ENCODE data around the gene BRCC3.

BRCC3 gene

DNA sequence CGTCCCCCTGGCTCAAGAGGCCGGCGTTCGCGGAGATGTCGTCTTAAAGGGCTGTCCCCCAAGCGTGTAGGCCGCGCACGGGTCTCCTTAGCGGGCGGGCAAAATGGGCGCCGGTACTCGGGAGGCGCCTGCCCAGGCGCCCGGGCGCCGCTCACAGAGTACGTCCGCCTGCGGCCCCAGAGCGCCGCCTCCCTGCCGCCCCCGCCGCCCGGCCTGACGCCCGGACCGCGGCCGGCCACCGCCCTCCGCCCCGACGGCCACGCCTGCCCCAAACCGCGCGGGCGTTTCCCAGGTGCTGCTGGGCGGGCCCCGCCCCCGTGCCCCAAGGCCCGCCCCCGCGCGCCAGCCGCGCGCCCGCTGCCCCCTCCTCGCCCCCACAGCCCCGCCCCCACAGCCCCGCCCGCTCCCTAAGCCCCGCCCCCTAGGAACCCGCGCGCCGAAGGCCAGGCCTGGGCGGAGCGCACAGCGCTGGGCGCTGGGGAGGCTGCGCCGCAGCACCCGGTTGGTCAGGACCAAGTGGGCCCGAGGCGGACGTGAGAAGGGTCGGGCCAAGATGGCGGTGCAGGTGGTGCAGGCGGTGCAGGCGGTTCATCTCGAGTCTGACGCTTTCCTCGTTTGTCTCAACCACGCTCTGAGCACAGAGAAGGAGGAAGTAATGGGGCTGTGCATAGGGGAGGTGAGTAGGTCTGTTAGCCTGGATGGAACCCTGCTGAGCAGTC is at the start of gene BRCC3, which contains the start of the genes CMC4 and MTCP1:
TSS of gene BRCC3 (plus strand) at position 534 of the 719 bp plus-strand sequence. CDS start at position 554, 20 bp downstream.
TSS of gene CMC4 (minus strand) at position 162 of the 719 bp plus-strand sequence. CDS start 7,113 bp downstream, outside the sequence.
TSS of gene MTCP1 (minus strand) at position 162 of the 719 bp plus-strand sequence. CDS start 5,126 bp downstream, outside the sequence.
- DNase-seq = peak; percentile 86

DNA sequence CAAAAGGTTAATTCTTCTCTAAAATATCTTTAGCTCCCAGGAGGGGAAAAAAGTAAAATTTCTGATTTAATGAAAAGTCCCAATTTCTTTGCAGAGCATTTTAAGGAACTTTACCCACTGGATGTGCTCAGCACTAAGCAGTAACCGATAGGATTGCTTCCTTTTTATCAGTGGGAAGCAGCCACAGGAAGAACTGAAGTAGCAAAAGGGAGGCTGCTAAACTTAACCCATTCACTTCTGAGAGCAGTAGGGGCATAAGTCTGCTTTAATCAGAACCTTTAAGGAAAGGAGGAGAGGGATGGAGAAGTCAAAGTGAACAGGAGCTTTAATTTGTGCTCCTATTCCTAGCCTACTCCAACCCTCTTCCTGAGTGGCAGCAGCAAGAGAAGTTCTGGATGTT is 48.7 kb upstream of the BRCC3 start, which contains the start of gene F8:
TSS of gene F8 (minus strand) at position 139 of the 400 bp plus-strand sequence. CDS start 171 bp downstream, outside the sequence.
- DNase-seq = no peak

DNA sequence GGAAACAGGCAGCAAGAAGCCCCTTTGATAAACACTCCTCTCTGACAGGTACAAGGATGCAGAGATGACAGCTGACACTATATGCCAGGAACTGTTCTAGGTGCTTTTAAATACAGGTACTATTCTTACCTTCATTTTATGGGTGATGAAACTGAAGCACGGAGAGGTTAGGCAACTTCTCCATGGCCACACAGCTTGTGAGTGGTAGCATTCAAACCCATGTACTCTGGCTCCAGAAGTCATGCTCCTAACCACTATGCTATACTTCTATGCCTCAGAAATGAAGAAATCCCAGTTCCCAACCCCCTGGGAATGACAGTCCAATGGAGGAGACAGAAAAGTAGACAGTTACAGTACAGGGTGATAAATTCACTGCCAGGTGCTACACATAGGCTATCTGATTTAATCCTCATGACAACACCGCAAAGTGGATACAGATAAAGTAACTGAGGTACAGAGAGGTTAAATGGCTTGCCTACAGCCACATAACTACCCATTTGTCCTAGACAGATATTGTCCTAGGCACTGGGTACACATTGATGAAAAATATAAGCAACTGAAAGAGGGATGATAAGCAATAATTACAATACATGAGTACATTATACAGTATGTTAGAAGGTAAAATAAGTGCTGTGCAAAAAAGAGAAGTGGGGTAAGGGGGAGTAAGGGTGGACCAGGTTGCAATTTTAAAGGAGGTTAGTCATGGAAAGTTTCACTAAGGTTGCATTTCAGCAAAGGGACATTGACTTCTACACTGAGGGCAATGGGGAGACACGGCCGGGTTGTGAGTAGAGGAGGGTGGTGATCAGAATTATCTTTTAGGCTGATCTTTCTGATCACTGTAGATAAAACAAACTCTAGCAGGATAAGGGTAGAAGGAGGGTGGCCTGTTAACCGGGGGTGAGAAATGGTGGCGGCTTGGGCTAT is 47.1 kb upstream of the BRCC3 start:
- no peak for DNase-seq

DNA sequence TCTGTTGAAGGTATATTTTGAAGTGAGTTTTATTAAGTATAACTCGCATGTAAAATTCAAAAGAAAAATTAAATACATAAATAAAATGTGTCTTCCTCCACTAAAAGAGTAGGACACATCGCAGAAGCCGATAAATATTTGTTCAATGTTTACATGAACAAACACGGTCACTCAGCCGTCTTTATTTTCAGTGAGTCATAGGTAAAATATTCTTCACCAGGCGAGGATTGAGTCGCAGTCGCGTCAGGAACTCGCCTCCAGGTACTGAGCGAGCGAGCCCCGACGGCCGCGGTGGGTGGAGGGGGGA is 44.9 kb upstream of the BRCC3 start:
- no peak for DNase-seq

DNA sequence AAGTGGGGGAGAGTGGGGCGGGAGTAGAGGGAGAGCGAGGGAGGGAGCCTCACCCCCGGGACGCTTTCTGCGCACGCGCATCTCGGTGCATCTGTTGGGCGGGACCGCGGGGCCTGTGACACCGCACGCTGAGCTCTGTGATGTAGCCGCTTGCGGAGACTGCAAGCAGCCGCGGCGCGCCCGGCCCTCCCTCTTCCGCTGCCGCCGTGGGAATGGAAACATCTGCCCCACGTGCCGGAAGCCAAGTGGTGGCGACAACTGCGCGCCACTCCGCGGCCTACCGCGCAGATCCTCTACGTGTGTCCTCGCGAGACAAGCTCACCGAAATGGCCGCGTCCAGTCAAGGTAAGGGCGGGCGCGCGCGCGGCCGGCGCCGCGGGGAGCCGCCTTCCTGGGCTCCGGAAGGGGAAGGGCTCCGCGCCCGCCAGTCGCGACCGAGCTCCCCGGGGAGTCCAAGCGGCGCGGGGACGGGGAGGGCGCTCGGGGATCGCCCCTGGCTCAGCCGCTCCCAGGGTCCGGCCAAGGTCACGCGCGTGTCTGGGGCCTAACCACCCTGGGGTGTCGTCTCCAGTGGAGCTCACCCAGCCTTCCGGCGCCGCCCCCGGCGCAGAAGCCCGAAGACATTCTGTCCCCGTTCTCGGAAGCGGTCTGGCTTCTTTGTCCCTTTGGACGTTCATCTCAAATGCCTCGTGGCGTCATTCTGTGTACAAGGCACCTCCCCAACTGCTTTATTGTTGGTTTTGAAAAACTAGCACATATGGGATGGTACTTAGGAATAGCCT is 44.4 kb upstream of the BRCC3 start, which contains the start of gene FUNDC2:
TSS of gene FUNDC2 (plus strand) at position 118 of the 782 bp plus-strand sequence. CDS start at position 213, 95 bp downstream.
- peak; percentile 92 for DNase-seq

DNA sequence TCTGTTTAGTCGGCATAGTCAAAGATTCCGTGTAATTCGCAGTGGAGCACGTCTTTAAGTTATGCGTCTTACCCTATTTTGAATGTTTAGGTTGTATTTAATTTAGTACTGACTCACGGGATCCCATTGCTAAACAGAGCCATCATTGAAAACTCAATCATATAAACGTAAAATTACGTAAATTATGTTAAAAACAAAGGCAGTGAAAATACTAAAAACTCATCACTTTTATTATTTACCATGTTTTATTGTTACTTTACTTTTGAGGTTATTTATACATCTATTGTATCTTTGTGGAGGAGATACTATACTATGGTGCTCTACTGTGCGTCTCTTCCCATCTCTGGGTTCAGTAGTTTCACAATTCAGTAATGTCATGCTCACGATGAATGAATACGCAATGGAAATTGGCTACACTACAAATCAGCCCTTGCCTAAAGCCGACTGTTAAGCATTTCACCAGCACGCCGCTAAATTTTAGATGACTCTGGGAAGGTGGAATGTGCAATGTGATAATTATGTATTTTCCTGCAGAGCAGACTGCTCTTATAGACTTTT is 43.7 kb upstream of the BRCC3 start:
- DNase-seq = no peak

DNA sequence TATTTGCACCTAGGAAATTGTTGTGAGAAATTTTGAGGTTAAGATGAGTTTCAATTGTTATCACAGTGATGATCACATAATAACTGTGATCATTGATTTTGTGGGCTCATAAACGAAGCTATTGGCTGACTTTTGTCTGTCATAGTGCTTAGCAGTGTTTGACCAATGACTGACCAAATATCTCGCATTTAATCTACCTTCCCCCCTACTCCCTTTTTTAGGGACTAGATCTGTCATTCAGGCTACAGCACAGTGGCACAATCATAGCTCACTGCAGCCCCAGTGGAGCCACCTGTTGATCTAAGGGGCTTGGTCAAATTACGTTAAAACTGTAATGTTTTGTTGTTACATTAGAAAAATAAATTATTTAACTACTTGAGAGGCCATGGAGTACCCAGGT is 43.2 kb upstream of the BRCC3 start:
- no peak for DNase-seq

DNA sequence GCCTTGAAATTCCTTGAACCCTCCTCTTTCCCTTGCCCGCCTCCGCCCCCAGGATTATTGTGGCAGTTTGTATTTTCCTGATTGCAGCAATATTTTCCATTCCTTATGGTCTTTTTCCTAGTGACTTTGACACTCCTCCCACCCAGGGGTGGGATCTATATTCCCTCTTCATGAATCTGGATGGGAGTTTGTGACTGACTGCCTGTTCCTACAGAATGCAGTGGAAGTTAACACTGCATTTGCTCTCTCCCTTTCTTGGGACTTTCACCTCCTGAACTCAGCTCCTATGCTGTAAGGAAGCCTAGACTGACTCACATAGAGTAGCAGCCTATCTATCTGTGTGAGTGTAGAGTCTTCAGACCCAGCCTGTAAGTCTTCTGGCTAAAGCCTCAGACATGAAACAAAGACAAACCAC is 42.4 kb upstream of the BRCC3 start:
- no peak for DNase-seq

DNA sequence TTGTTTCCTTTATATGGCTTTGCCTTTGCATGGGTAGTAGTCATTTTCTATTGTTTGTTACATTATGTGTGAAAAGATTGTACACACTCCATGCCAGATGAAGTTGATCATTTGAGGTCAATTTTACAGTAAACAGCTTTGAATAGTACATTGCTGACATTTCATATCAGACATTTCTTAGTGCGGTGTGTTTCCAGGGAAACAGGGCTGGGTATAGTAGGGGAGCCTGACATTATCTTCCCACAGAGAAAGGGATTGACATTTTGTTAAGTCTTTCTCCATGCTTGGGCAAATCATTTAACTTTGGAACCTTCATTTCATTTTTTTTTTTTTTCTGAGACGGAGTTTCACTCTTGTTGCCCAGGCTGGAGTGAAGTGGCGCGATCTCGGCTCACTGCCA is 39.7 kb upstream of the BRCC3 start:
- DNase-seq = no peak

DNA sequence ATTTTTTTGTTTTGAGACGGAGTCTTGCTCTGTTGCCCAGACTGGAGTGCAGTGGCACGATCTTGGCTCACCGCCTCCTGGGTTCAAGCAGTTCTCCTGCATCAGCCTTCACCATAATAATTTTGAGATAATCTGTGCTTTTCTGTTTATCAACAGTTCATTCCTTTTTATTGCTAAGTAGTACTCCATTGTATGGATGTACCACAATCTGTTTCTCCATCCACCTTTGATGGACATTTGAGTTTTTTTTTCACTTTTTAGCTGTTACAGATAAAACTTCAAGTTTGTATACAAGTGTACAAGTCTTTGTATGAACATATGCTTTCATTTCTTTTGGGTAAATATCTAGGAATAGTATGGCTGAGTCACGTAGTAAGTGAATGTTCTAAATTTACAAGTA is 35.6 kb upstream of the BRCC3 start:
- no peak for DNase-seq

DNA sequence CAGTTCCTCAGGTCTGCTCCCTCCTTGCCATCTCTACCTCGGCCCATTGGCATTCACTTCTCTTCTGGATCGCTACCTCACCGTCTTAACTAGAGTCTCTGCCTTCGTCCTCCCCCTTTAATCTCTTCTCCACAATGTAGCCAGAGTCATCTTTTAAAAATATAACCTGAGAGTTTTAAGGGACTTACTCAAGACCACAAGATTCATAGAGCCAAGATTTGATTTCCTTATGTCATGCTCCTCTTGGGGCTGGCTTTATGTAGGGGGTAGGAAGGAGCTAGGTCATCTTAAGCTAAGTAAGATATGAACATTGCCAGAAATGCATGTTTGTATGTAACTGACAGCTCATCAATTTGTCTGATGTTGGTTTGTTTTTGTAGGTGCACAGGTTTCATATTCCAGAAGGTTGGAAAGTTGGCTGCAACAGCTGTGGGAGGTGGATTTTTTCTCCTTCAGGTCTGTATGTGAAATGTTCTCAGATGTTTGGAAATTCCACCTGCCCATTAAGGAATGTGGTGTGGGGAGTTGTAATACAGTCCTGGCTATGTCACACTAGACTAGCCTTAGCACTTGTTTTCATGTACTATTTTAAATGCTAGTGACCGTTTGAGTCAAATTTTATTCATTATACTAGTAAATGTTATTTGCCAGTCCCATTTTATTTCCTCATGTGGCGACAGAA is 25.0 kb upstream of the BRCC3 start:
- DNase-seq = no peak

DNA sequence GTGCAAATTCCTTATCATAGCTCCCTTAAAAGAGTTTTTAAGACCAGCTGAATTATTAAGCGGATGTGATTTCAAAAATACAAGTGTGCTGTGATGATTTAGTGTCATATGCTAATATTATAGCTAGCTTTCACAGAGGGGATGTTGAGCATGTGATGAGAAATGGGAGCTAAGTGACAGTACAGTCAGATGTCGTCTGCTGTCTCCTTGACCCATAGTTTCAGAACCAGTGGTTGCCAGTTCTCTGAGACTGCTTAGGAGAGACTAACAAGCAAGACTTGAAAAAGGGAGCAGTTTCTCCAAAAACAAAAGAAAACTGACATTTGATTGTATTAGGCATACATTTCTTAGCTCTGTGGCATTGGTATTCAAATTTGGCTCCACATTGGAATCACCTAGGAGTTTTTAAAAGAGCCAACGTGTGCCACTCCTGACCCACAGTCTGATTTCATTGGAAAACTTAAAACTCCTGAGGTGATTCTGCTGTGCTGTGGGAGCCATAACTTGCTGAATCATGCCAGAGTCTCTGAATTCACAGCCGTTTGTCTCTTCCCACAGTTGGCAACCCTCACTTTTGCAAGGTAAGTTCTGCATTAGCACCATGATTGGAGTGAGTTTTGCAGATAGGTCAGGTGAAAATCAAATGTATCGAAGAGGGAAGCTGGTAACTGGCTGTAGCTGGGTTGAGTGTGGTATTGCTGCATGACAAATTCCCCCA is 24.3 kb upstream of the BRCC3 start:
- no peak for DNase-seq

DNA sequence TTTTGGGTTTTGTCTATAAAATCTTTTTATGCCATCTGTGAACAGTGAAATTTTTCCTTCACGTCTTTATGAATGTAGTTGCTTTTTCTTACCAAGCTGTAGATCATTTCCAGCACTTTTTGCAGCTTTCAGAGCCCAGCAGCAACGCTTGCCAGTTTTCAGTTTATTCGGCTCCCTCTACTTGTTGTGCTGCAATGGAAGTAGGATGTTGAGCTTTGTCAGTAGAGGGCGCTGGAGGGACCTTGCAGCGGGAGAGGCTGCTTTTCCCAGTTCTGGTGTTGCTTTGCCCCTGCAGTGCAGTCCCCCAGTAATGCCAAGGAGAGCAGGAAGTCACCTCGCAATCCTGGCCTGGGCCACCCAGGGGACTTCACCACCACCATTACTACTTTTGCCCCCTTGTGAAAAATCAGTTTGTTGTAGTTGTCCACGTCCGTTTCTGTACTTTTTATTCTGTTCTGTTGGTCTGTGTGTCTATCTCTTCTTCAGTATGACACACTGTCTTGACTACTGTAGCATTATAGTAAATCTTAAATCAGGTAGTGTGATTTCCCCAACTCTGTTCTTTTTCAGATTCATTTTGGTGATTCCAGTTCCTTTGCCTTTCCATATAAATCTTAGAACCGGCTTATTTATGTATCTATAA is 22.2 kb upstream of the BRCC3 start:
- DNase-seq = peak; percentile 48

DNA sequence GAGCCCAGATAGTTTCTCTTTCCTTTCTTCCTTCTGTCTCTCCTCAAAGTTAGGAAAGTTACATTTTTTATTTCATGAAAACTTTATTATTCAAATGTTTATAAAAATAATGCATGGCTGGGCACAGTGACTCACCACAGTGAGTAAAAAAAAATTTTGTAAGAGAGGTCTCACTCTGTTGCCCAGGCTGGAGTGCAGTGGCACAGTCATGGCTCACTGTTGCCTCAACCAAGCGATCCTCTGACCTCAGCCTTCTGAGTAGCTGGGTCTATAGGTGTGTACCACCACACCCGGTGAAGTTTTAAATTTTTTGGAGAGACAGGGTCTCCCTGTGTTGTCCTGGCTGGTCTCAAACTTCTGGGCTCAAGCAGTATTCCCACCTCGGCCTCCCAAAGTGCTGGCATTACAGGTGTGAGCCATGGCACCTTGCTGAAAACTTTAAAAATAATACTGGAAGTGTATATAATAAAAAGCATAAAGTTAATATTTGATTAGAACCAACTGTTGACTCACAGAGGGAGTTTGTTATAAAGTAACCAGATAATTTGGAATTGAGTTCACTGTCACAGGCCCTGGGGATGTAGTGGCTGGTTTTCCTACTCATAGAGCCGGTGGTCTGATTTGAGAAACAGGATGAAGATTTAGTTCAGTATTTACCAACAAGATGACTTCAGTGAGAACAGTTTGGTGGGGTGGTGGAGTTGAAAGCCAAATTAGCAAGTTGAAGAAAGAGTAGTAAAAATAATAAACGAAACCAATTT is 18.4 kb upstream of the BRCC3 start:
- no peak for DNase-seq

DNA sequence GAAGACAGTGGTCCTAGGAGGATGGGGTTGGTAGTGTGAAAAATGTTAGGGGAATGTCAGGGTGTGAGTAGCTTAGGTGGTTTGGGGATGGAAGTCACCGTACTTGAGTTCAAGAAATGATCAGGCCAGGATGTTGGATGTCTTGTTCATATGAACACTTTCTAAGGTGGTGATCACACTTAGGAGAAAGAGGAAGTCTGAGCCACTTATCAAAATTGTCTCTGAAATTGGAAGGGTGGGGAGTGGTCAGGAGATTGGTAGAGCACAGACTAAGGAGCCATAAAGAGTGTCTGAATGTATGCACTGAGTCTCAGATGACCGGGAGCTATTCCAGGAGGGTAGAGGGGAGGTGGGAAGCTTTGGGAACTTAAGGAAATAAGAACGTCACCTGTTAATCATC is 17.7 kb upstream of the BRCC3 start:
- no peak for DNase-seq

DNA sequence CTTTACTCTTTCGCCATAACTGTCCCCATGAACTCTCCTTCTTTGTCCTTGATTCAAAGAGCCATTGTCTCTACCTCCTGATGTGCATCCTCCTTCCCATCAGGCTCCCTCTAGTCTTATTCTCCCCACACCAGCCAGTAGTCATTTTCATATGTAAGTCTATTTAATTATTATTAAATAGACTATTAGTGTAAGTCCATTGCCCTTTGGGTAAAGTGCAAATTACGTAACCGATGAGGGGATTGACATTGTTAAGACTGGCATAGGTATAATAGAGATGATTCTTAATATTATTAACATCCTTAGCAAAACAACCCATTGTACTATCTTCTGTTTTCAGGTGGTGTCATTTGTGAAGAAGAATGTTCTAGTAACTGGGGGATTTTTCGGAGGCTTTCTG is 17.1 kb upstream of the BRCC3 start:
- no peak for DNase-seq

DNA sequence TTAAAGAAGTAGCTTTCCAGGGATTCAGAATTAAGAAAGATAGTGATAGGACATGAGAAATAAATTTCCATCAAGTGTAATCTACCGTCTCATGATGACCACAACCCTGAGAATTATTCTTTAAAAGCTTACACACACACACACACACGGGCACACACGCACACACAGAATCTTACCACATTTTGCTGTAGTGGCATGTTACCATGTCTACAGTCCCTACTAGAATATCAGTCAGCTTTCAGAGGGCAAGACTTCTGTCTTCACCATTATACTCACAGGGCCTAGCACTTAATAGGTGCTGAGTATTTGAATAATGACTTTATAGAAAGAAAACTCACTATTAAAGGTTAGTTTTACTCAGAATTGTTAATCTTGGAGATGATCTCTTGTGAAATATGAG is 15.8 kb upstream of the BRCC3 start:
- DNase-seq = no peak

DNA sequence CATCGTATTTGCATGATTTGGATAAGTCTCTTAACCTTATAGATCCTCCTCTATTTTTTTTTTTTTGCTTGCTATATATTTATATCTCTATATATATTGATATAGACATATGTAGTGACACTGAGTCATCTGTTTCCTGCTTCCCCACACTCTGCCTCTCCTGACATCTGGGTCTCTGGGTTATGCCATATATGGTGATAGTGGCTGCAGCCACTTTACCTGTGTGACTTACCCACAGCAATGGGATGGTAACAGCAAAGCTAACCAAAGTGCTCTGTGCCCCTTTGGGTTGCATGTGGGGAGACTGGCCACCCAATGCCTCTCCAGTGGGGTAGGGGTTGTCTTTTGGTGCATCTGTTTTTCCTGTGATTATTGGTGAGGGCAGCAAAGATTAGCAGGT is 14.8 kb upstream of the BRCC3 start:
- DNase-seq = no peak

DNA sequence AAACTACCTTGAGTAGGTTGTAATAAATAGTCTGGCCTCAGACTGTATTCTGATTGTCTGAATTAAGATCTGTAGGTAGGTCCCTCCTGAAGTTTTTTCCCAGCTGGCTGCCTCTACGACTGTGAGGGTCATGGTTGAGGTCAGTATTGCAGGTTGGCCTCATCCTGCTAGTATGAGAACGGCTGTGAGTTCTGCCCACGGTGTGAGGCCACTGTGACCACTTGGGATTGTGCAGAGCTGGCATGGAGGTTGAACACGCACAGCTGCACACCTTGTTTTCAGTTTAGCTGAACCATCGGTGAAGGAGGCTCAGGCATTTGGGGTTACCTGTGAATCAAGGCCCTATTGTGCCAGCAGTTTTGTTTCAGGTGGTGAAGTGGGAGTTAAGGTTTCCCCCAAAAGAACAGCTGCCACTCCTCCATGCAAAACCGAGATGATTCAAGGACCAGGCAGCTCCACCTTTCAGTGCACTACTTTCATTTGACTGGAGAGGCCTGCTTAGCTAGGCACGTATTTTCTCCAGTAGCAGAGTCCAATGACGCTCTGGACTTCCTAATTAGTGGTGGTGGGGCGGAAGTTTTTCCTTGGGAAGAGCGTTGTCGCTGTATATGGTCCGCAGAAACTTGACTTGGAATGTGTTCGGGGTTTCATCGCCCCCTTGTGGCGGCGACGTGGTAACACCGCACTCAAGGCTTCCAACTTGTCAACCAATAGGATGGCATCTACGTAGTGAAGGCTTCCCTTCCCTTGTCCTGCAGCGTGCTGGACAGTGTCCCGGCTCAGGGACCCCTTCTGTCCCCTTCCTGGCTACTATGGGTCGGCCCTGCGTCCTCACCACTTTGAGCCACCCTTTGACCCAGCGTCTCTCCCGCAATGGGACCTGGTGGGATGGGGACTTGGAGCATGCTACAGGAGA is 14.2 kb upstream of the BRCC3 start:
- DNase-seq = peak; percentile 64

Measured in right forelimb (tissue), 1 donor.